Lung (tissue), 12 donors: Measurements from ENCODE around the gene MPZL3. TPM values are rescaled to one million over a fixed set of nuclear protein-coding genes. Genes with fewer than 3 reads are reported as not detected.

ENCODE experiments used
- ATAC-seq: fragments of 200-7000 bp; cut with Tn5 transposase; one replicate; pipeline ENCODE4 v1.9.1; 2020; ENCODE audit warnings: moderate number of reproducible peaks; ENCODE audit not compliant: insufficient read depth, low FRiP score
- DNase-seq, 3 donors: peaks; one replicate each; pipeline ENCODE4 v3.0.0-alpha.2; 2013 to 2017
- H3K27ac ChIP-seq, 2 donors: one replicate each; pipeline ENCODE4 v1.5.1; 2013; ENCODE audit warnings: mild to moderate bottlenecking in 2 of 2, moderate library complexity in 2 of 2, control low read depth in 1 of 2, inconsistent platforms in 1 of 2, low read depth in 1 of 2, low read length in 1 of 2
- H3K27me3 ChIP-seq, 3 donors: one replicate each; pipeline ENCODE4 v1.5.1; 2013; ENCODE audit warnings: low read length in 2 of 3; ENCODE audit not compliant: control insufficient read depth in 3 of 3, insufficient read depth in 3 of 3
- H3K36me3 ChIP-seq, 4 donors: one replicate each; pipeline ENCODE4 v1.5.1; 2013; ENCODE audit warnings: low read length in 4 of 4, mild to moderate bottlenecking in 1 of 4, moderate library complexity in 1 of 4; ENCODE audit not compliant: control insufficient read depth in 4 of 4, insufficient read depth in 4 of 4
- H3K4me1 ChIP-seq, 5 donors: one replicate each; pipeline ENCODE4 v1.5.1; 2013; ENCODE audit warnings: low read length in 5 of 5, mild to moderate bottlenecking in 2 of 5, moderate library complexity in 1 of 5; ENCODE audit not compliant: control insufficient read depth in 5 of 5, insufficient read depth in 5 of 5
- H3K4me3 ChIP-seq: one replicate; pipeline ENCODE4 v1.5.1; 2013; ENCODE audit warnings: mild to moderate bottlenecking, control low read depth, moderate library complexity
- H3K9ac ChIP-seq, 2 donors: one replicate each; pipeline ENCODE4 v1.5.1; 2013; ENCODE audit warnings: low read length in 2 of 2, control low read depth in 1 of 2; ENCODE audit not compliant: insufficient read depth in 1 of 2
- H3K9me3 ChIP-seq, 4 donors: one replicate each; pipeline ENCODE4 v1.5.1; 2013; ENCODE audit warnings: low read length in 3 of 4, mild to moderate bottlenecking in 1 of 4, moderate library complexity in 1 of 4; ENCODE audit not compliant: control insufficient read depth in 4 of 4, insufficient read depth in 3 of 4
- WGBS, 2 donors: extraction: QIAGEN DNeasy Blood & Tissue Kit; methylation state at CpG; one replicate each; pipeline ENCODE4 v1.1.7; 2013; 5-methylcytosine and 5-hydroxymethylcytosine counted together
- polyA plus RNA-seq, 2 donors: library from polyadenylated mRNA; stranded (reverse); fragments of 200-250 nt; gene quantifications; one replicate each; pipeline ENCODE4 v1.2.1, GENCODE V29; 2013
- total RNA-seq, 2 donors: library from RNA; depleted of rRNA in 1 of 2; stranded (reverse); fragments of >200 nt in 1 of 2; gene quantifications; one replicate each; pipeline ENCODE4 v1.2.1, GENCODE V29; 2014 to 2021
- TF ChIP-seq, protein P1 (sequence below): IDR thresholded peaks from 2 replicates; pipeline ENCODE4 v1.5.1; 2012; ENCODE audit warnings: mild to moderate bottlenecking; ENCODE audit errors: control extremely low read depth, extremely low read depth
- donor health status: control.
- donor health status: control.
- donor health status: Bipolar disorder and iron deficiency.
- donor health status: healthy.
- donor health status: DM: yes; HTN: yes; CAD: no.

The MPZL3 gene
- total and polyA plus RNA-seq, 4 donors = 7.7 to 22.6 (median 11.1) TPM

GRCh38 chr11:118201966-118202365 lies 50.2 kb downstream of the MPZL3 start:
- ATAC-seq (no peak), DNase-seq (no peak)
- 69 to 83% methylated on average over 2 of the region's 2 CpGs for WGBS, 2 donors
- H3K36me3 ChIP-seq = no peaks in the 10 kb centered on the region
- no peaks in the 10 kb centered on the region for H3K27me3 ChIP-seq
- TF ChIP-seq, protein P1, sequence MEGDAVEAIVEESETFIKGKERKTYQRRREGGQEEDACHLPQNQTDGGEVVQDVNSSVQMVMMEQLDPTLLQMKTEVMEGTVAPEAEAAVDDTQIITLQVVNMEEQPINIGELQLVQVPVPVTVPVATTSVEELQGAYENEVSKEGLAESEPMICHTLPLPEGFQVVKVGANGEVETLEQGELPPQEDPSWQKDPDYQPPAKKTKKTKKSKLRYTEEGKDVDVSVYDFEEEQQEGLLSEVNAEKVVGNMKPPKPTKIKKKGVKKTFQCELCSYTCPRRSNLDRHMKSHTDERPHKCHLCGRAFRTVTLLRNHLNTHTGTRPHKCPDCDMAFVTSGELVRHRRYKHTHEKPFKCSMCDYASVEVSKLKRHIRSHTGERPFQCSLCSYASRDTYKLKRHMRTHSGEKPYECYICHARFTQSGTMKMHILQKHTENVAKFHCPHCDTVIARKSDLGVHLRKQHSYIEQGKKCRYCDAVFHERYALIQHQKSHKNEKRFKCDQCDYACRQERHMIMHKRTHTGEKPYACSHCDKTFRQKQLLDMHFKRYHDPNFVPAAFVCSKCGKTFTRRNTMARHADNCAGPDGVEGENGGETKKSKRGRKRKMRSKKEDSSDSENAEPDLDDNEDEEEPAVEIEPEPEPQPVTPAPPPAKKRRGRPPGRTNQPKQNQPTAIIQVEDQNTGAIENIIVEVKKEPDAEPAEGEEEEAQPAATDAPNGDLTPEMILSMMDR = no peak
- no peak overlapping the region for H3K27ac ChIP-seq
- no peaks in the 10 kb centered on the region for H3K4me1 ChIP-seq
- H3K9me3 ChIP-seq = no peaks in the 10 kb centered on the region
- no peak overlapping the region for H3K9ac ChIP-seq
- H3K4me3 ChIP-seq = no peak overlapping the region

DNA sequence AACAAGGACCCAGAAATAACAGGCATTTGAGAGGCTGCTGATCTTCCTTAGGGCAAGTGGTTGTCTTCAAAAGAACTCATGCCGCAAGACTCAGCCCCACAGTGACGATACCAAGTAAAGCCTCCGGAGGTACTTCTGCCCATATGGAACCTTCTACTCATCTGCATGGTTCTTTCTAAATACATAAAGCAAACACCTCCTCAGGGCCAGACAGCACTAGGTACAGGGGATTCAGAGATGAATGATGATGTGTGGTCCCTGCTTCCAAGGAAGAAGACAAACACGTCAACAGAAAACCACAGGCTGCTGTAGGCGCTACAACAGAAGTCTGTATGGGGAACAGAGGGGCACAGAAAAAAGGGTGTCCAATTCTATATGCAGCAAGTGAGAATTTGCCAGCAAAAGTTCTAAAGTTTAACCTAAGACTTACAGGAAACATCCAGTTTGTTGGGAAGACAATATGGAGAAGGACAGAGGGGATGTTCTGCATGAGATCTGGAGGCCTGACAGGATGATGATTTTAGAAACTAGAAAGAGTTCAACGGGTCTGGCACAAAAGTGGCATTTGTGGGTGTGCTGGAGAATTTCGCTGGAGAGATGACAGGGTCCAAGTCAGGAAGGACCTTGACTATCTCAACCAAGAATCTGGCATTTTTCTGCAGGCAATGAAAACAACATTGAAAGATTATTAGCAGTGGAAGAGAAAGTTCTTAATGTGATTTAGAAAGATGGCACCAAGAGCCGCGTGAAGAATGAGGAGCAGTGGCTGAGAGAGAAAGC lies 51.1 kb downstream of the MPZL3 start:
- 86 to 88% methylated on average over 9 of the region's 9 CpGs for WGBS, 2 donors
- ATAC-seq (no peak), DNase-seq (no peak)
- Histone ChIP-seq H3K9ac (no peak overlapping the region), H3K36me3 (no peaks in the 10 kb centered on the region), H3K9me3 (no peaks in the 10 kb centered on the region), H3K27ac (no peak overlapping the region), H3K27me3 (no peaks in the 10 kb centered on the region), H3K4me1 (no peaks in the 10 kb centered on the region), H3K4me3 (no peak overlapping the region)
- TF ChIP-seq, protein P1 = no peak

GRCh38 chr11:118200497-118200896 lies 51.7 kb downstream of the MPZL3 start:
- Histone ChIP-seq H3K9me3 (no peaks in the 10 kb centered on the region), H3K27me3 (no peaks in the 10 kb centered on the region), H3K4me3 (no peak overlapping the region), H3K27ac (no peak overlapping the region), H3K4me1 (peaks cover 0 to 1% (median 0%) of the 10 kb centered on the region in 5 donors), H3K9ac (no peak overlapping the region), H3K36me3 (no peaks in the 10 kb centered on the region)
- ATAC-seq (no peak), DNase-seq (no peak)
- WGBS, 2 donors = 89 to 96% methylated on average over 5 of the region's 5 CpGs
- TF ChIP-seq, protein P1 = no peak
